HG03469 (cell line): Measurements from ENCODE around the gene RPGR.

Source experiments
- ATAC-seq: cut with Tn5 transposase; IDR thresholded peaks from one replicate; pipeline ENCODE4 v1.9.1; 2021; ENCODE audit warnings: mild to moderate bottlenecking, moderate library complexity, moderate number of reproducible peaks; ENCODE audit not compliant: unreplicated experiment

RPGR gene

DNA sequence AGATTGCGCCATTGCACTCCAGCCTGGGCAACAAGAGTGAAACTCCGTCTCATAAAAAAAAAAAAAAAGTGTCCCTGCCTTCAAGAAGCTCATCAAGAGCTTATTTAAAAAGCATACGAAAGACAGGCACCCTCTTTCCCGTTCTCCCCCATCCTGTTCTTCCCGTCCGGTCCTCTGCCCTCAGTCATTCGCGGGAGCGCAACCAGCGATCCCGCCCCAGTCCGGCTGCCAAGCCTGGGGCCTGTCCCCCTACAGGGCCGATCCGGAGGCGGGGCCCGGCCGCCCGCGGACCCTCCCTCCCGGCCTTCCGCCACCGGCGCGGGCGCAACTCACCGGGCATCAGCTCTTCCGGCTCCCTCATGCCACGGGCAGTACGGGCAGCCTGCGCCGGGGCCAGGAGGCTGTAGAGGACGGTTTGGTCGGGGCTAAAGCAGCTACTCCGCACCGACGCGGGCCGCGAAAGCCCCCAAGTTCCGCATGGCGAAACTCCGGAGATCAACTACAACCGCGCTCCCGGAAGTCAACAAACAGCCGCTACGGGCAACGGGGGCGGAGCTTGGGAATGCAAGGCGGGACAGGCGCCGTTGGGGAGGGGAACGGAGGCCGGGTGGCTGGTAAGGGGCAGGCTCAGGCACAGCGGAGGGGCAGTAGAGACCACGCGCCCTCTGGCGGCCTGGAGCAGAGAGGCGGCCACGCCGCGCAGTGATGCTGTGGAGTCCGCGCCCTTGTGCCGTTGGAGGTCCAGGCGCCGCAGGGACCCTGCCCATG lies at the start of gene RPGR:
Gene RPGR, minus strand, starts transcription at position 503 of the 768 bp plus-strand sequence. Its CDS starts 142 bp downstream, at position 361.
- ATAC-seq, result peak; percentile 85

GRCh38 chrX:38376747-38377146 lies 49.4 kb upstream of the RPGR start:
- no peak for ATAC-seq

DNA sequence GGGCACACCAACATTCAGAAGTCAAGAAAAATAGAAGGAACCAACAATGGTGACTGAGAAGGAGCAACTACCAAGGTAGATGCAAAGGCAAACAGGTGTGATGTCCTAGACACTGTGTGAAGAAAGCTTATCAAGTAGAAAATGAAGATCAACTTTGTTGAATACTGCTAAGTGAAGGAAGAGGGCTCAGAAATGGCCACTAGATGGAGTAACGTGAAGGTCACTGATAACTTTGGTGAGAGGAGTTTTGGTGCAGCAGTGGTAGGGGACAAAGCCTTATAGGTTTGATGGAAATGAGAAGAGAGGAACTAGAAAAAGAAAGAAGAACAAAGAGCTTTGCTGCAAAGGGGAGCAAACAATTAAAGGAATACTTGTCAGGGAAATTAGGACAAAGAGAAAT lies 48.6 kb upstream of the RPGR start:
- ATAC-seq, result no peak

DNA sequence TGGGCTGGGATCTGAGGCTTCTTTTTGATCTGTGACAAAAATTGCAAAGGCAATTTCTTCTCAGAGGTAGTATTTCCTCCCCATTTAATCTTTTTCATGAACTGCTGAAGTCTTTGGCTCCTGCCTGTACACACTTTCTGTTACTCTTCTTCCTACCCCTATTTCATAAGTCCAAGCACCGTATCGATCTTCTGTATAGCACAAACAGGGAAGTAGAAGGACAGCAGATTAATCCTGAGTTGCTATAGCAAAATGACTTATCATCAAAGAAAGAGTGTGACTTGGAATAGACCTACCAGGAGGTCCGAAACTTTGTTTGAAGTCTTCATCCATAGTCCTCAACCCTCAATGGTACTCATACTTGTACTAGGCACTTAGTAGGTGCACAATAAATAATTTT lies 47.1 kb upstream of the RPGR start:
- ATAC-seq, result no peak

DNA sequence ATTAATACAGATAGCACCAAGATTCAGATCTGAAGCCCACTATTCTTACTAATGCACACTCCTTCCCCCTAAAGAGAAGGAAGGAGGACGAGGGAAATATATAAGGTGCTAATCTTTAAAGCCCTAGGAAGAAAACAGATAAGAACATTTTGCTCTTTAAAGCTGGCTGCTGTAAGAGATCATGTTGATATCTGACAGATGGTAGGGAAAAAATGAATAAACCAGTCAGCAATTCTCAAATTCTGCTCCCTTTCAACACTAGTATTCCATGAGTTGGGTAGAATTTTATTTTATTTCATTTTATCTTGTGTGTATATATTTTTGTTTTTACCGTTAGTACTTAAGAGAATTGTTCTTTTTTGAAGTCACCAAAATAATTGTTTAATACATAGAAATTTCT lies 44.3 kb upstream of the RPGR start:
- ATAC-seq, result no peak

GRCh38 chrX:38368774-38369173 lies 41.5 kb upstream of the RPGR start:
- ATAC-seq, result no peak

DNA sequence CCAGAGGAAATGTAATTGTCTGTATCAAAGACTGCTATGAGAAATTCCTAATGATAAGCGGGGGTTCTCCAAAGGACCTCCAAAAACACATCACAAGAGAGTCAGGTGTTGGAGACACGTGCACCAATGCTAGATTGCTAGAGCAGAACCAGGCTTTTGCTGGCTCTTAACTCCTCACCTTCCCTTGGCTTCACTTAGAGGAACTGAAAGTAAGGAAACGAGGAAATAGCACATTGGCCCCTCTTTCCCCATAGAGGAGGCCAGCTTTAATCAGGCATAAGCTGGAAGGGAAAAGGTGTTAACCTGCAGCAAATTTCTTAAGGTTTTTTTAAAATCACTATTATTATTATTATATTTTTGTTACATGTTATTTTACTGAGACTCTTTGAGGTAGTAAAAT lies 38.6 kb upstream of the RPGR start:
- ATAC-seq, result no peak

- no peak for ATAC-seq
Measured at GRCh38 chrX:38363046-38363445, 35.7 kb upstream of the RPGR start.

- no peak for ATAC-seq
Measured at GRCh38 chrX:38357747-38358673, 30.7 kb upstream of the RPGR start.

- ATAC-seq, result no peak
Measured at GRCh38 chrX:38356401-38356800, 29.1 kb upstream of the RPGR start.

- ATAC-seq, result no peak
Measured at GRCh38 chrX:38352362-38352761, 25.1 kb upstream of the RPGR start, which contains the start of gene OTC. Gene OTC (plus strand): TSS chrX:38352604. CDS start chrX:38352697, 93 bp downstream.

DNA sequence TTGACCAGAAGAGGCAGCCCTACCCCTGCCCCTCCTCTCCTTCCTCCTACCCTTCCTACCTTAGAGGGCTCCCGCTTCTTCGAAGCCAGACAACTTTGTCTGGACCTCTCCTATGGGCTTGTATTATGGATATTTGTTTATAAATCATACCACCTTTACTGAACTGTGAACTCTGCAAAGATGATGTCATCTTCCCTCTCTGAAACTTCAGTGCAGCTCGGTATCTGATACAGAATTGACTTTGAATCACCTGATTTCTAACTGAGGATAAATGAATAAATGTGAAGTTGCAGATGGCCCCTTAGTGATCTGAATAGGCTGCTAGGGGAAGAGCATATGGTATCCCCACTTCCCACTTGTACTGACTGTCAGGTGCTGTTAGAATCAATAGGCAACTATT lies 24.0 kb upstream of the RPGR start:
- ATAC-seq, result no peak

DNA sequence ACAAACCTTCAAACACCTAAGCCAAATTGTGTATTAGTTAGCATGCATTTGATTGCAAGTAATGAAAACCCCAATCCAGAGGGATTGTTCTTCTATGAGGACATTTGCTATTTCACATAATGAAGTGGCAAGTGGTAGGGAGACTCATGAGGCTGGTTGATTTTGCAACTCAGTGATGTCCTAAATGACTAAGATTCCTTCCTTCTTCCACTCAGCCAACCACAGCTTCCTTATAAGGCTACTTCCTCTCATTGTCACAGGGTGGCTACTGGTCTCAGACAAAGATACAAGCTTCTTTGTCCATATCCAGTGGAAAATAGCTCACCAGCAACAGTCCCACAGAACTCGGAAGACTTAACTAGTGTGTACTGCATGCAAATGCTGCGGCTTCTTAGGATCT lies 19.8 kb upstream of the RPGR start:
- peak; percentile 72 for ATAC-seq

DNA sequence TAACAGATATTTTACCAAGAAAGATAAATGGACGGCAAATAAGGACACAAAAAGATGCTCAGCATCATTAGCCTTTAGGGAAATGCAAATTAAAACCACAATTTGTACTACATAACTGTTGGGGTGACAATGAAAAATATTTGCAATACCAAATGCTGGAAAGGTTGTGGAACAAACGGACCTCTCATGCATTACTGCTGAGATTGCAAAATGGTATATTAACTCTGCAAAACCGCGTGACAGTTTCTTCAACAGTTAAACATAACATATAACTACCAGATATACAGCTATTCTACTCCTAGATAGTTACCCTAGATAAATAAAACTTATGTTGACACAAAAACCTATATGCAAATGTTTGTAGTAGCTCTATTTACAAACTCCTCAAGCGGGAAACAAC lies 18.8 kb upstream of the RPGR start:
- ATAC-seq, result no peak

DNA sequence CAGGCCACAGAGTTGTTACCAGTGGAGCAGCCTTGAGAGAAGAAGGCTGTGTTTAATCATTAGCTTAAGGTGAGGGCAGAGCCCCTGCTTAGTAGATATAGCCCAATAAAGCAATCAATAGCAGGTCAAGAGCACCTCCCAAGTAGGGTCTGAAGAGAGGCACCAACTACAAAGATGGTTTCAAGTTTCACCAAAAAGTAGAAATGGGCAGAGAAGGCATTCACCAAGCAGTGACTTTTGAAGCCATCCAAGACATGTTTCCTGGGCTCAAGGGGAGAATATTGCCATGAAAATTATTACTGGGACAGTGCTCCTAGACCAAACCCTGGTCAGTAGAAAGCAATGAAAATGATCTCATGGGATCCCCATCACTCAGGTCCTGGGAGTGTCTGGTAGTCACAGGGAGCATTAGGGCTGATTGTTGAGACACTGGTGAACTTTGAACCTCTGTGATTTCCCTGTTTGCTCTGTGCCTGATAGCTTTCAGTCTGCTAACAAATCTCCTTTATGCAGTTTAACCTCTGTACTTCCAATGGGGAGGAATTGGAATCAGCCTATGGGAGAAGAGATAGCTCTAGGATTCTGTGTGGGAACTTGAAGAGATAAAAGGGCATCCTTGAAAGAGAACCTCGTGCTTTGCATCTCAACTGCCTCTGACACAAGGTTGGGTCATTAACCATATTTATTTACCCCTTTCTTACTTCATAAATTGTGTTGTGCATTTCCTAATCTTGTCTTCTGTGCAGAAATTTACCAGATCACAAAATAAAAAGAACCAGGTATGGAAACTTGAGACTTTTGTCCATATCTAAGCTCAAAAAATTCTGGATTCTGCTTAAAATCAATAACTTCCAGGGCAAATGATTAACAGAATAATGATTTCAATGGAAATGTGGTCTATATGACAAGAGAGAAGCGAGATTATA lies 15.8 kb upstream of the RPGR start:
- ATAC-seq, result no peak

- no peak for ATAC-seq
Measured at GRCh38 chrX:38341442-38341841, 14.1 kb upstream of the RPGR start.

DNA sequence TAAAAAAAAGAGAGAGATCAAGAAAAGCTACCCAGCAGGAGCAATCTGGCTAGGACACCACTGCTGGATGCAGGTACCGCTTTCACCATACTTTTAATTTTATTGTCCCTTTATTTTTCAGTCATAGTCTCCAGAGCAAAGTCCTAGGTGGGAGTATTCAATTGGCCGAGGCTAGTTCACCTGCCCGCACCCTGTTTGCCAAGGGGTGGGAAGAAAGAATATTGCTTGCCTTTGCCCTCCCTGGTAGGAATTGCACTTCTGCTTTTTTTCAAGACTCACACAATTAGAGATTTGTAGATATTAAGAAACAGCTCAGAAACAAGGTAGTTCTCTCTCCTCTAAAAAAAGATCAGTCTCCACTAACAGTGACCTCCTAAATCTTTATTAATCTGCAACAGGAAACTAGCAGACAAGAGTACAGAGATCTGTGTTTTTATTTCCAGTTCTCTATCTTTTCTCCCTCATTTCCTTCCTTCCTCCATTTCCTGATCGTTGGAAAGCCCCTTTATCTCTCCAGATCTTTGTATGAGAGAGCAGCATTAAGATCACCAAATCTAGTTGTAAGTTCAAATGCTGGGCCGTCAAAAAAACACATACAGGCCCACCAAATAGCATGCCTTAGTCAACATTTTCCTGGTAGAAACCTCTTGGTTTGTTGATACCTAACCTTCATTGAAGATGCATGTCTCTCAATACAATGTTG lies 9.4 kb upstream of the RPGR start:
- ATAC-seq, result no peak

DNA sequence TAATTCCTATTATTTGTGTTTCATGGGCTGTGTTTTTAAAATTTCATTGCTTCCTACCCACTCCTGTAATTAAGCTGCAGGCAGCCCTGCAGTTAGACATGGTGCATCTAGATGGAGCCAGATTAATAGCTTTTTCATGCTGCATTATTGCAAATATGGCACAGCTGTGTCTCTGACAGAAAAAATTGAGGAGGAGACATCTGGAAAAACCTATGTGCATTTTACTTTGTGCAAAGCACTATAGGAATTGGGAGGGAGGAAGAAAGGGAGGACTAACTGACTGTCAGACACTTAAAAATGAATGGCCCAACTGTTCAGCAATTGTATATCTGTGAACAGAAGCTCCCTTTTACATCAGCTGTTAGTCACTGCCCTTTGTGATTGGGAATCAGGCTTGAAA lies 8.1 kb upstream of the RPGR start:
- no peak for ATAC-seq

DNA sequence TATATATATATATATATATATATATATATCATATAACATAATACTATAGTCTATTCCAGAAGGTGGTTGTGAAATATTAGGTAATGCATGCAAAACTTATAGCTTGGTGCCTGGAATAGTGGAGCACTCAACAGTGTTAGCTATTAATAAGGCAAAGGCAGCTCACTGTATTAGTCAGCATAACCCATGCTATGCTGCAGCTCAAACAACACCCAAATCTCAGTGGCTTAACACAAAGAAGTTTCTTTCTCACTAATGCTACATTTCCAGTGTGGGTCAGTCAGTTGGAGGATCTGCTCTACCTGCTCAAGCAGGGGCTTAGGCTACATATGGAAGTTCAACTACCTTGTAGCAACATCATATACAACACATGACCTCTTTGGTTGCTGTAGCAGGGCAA lies 5.2 kb upstream of the RPGR start:
- ATAC-seq, result peak; percentile 74

- no peak for ATAC-seq
Measured at GRCh38 chrX:38327775-38328081, 419 bp upstream of the RPGR start.
